Measurements from ENCODE around the gene TMEM150B. TPM values are rescaled to one million over a fixed set of nuclear protein-coding genes. Genes with fewer than 3 reads are reported as not detected.

Gene TMEM150B
- total RNA-seq, 1 experiment from 2014 or later: not detected

DNA sequence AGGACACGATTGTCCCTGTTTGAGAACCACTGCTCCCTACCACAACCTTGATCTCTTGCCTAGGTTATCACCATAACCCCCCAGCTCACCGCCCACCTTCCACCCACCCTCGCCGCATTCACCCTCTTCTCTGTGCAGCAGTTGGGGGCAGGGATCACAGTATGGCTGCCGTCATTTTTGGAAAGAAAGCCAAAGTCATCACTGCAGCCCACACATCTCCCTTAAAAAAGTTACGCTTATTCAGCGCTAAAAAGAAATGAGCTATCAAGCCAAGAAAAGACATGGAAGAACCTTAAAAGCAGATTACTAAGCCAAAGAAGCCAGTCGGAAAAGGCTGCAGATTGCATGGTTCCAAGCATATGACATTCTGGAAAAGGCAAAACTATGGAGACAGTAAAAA lies 55.8 kb downstream of the TMEM150B start:
- intact Hi-C loops (cut with micrococcal nuclease; ENCODE audit: unreplicated experiment): no loop called here

GRCh38 chr19:55266840-55267239 lies 58.3 kb downstream of the TMEM150B start:
- BruUV-seq (replicated peaks): no TSS peak
- Histone ChIP-seq H3K4me3 (ENCODE audit: low read depth, low read length, poor library complexity, severe bottlenecking) (no peak overlapping the region), H3K4me1 (ENCODE audit: insufficient read depth, low read length, poor library complexity, severe bottlenecking) (no peaks in the 10 kb centered on the region), H3K27ac (ENCODE audit: low read depth, low read length, poor library complexity, severe bottlenecking) (no peak overlapping the region), H3K36me3 (ENCODE audit: insufficient read depth, low read length, poor library complexity, severe bottlenecking) (no peaks in the 10 kb centered on the region), H3K27me3 (replicated peaks; ENCODE audit: insufficient read depth, low read depth, low read length, poor library complexity) (no peaks in the 10 kb centered on the region), H3K9me3 (ENCODE audit: low read depth, low read length, poor library complexity, severe bottlenecking) (no peaks in the 10 kb centered on the region)
- TF ChIP-seq CTCF (conservative IDR thresholded peaks at IDR 0.05; ENCODE audit: low read depth, low read length) (no peak), EZH2 (IDR thresholded peaks at IDR 0.05; ENCODE audit: borderline replicate concordance, low read depth, low read length, poor library complexity, severe bottlenecking) (no peak)
- ChIA-PET CTCF (no interaction called here), POLR2A (ENCODE audit: low non-redundant PET) (interaction anchor here (0.6 kb wide), 1 partner anchor 52 kb away, joined by 3 read pairs; no protein-coding TSS in a partner anchor)
- DNase-seq (ENCODE audit: low spot score): no peak
- intact Hi-C loops (cut with micrococcal nuclease; ENCODE audit: unreplicated experiment): no loop called here

More for the DNA sequence above, 55.8 kb downstream of the TMEM150B start:
- no peaks in the 10 kb centered on the region for H3K27me3 ChIP-seq (replicated peaks; ENCODE audit: insufficient read depth, low read depth, low read length, poor library complexity)
- no peaks in the 10 kb centered on the region for H3K4me1 ChIP-seq (ENCODE audit: insufficient read depth, low read length, poor library complexity, severe bottlenecking)
- BruUV-seq (replicated peaks): no TSS peak
- H3K4me3 ChIP-seq (ENCODE audit: low read depth, low read length, poor library complexity, severe bottlenecking): no peak overlapping the region
- peaks cover 3% of the 10 kb centered on the region for H3K36me3 ChIP-seq (ENCODE audit: insufficient read depth, low read length, poor library complexity, severe bottlenecking)
- ChIA-PET POLR2A (ENCODE audit: low non-redundant PET) (no interaction called here), CTCF (no interaction called here)
- H3K27ac ChIP-seq (ENCODE audit: low read depth, low read length, poor library complexity, severe bottlenecking): no peak overlapping the region
- no peak for DNase-seq (ENCODE audit: low spot score)
- no peaks in the 10 kb centered on the region for H3K9me3 ChIP-seq (ENCODE audit: low read depth, low read length, poor library complexity, severe bottlenecking)
- no peak for TF ChIP-seq EZH2 (IDR thresholded peaks at IDR 0.05; ENCODE audit: borderline replicate concordance, low read depth, low read length, poor library complexity, severe bottlenecking)
- no peak for TF ChIP-seq CTCF (conservative IDR thresholded peaks at IDR 0.05; ENCODE audit: low read depth, low read length)

- POLR2A ChIA-PET (ENCODE audit: low non-redundant PET): no interaction called here
- no peak for TF ChIP-seq EZH2 (IDR thresholded peaks at IDR 0.05; ENCODE audit: borderline replicate concordance, low read depth, low read length, poor library complexity, severe bottlenecking)
- TF ChIP-seq CTCF (conservative IDR thresholded peaks at IDR 0.05; ENCODE audit: low read depth, low read length): no peak
- no peak for DNase-seq (ENCODE audit: low spot score)
- intact Hi-C loops (cut with micrococcal nuclease; ENCODE audit: unreplicated experiment): no loop called here
- Histone ChIP-seq H3K4me3 (ENCODE audit: low read depth, low read length, poor library complexity, severe bottlenecking) (no peak overlapping the region), H3K27me3 (replicated peaks; ENCODE audit: insufficient read depth, low read depth, low read length, poor library complexity) (no peaks in the 10 kb centered on the region), H3K4me1 (ENCODE audit: insufficient read depth, low read length, poor library complexity, severe bottlenecking) (no peaks in the 10 kb centered on the region), H3K9me3 (ENCODE audit: low read depth, low read length, poor library complexity, severe bottlenecking) (no peaks in the 10 kb centered on the region), H3K36me3 (ENCODE audit: insufficient read depth, low read length, poor library complexity, severe bottlenecking) (no peaks in the 10 kb centered on the region), H3K27ac (ENCODE audit: low read depth, low read length, poor library complexity, severe bottlenecking) (no peak overlapping the region)
- no TSS peak for BruUV-seq (replicated peaks)
- CTCF ChIA-PET: no interaction called here
Measured at GRCh38 chr19:55266404-55266803, 58.7 kb downstream of the TMEM150B start.

Measured in A673 (cell line).